ENCODE data around the gene DNAJC1. TPM values are rescaled to one million over a fixed set of nuclear protein-coding genes. Genes with fewer than 3 reads are reported as not detected.

The DNAJC1 gene
- total RNA-seq, 1 experiment from 2014 or later: 19.1 TPM

GRCh38 chr10:21826725-21827124 is 176.8 kb downstream of the DNAJC1 start:
- ChIA-PET POLR2A (ENCODE audit: unreplicated experiment) (no interaction called here), CTCF (no interaction called here)
- no peaks in the 10 kb centered on the region for H3F3A ChIP-seq (ENCODE audit: insufficient read depth, low read depth)
- peaks cover 6% of the 10 kb centered on the region; the same call in 1 of the 2 replicates for H3K9me3 ChIP-seq (ENCODE audit: insufficient read depth, low read depth)
- H3K4me3 ChIP-seq: no peak overlapping the region
- BruUV-seq (replicated peaks): no TSS peak
- no peak overlapping the region for H3K4me2 ChIP-seq
- DNase-seq: no peak
- H2AFZ ChIP-seq: no peak overlapping the region
- H3K79me2 ChIP-seq (ENCODE audit: low read depth): no peaks in the 10 kb centered on the region; the same call in 1 of the 2 replicates
- no peaks in the 10 kb centered on the region for H3K27me3 ChIP-seq (ENCODE audit: insufficient read depth, low read depth)
- intact Hi-C loops (cut with micrococcal nuclease; ENCODE audit: unreplicated experiment): no loop called here
- TF ChIP-seq CTCF (conservative IDR thresholded peaks at IDR 0.05): no peak
- no peak for TF ChIP-seq EZH2 (IDR thresholded peaks at IDR 0.05; ENCODE audit: low read depth)
- H4K20me1 ChIP-seq (ENCODE audit: insufficient read depth): no peaks in the 10 kb centered on the region
- no peaks in the 10 kb centered on the region for H3K36me3 ChIP-seq (ENCODE audit: low read depth)
- no peaks in the 10 kb centered on the region for H3K4me1 ChIP-seq (replicated peaks; ENCODE audit: insufficient read depth)
- H3K27ac ChIP-seq: no peak overlapping the region
- H3K9me2 ChIP-seq (ENCODE audit: insufficient read depth): no peaks in the 10 kb centered on the region

GRCh38 chr10:21825345-21825744 is 178.2 kb downstream of the DNAJC1 start:
- H3K36me3 ChIP-seq (ENCODE audit: low read depth): no peaks in the 10 kb centered on the region
- no peaks in the 10 kb centered on the region for H3K4me1 ChIP-seq (replicated peaks; ENCODE audit: insufficient read depth)
- H3K27me3 ChIP-seq (ENCODE audit: insufficient read depth, low read depth): no peaks in the 10 kb centered on the region
- no peak overlapping the region for H2AFZ ChIP-seq
- no peak overlapping the region for H3K27ac ChIP-seq
- no peaks in the 10 kb centered on the region for H3K9me2 ChIP-seq (ENCODE audit: insufficient read depth)
- intact Hi-C loops (cut with micrococcal nuclease; ENCODE audit: unreplicated experiment): no loop called here
- H3F3A ChIP-seq (ENCODE audit: insufficient read depth, low read depth): no peaks in the 10 kb centered on the region
- TF ChIP-seq CTCF (conservative IDR thresholded peaks at IDR 0.05) (no peak), EZH2 (IDR thresholded peaks at IDR 0.05; ENCODE audit: low read depth) (no peak)
- ChIA-PET CTCF (no interaction called here), POLR2A (ENCODE audit: unreplicated experiment) (no interaction called here)
- no peak for DNase-seq
- peaks cover 6% of the 10 kb centered on the region; the same call in 1 of the 2 replicates for H3K9me3 ChIP-seq (ENCODE audit: insufficient read depth, low read depth)
- no peak overlapping the region for H3K4me2 ChIP-seq
- H3K79me2 ChIP-seq (ENCODE audit: low read depth): no peaks in the 10 kb centered on the region; the same call in 1 of the 2 replicates
- BruUV-seq (replicated peaks): no TSS peak
- H3K4me3 ChIP-seq: no peak overlapping the region
- H4K20me1 ChIP-seq (ENCODE audit: insufficient read depth): no peaks in the 10 kb centered on the region

- Histone ChIP-seq H2AFZ (no peak overlapping the region), H3K27me3 (ENCODE audit: insufficient read depth, low read depth) (no peaks in the 10 kb centered on the region), H3K9me2 (ENCODE audit: insufficient read depth) (no peaks in the 10 kb centered on the region), H3F3A (ENCODE audit: insufficient read depth, low read depth) (no peaks in the 10 kb centered on the region), H3K79me2 (ENCODE audit: low read depth) (no peaks in the 10 kb centered on the region; the same call in 1 of the 2 replicates), H3K9me3 (ENCODE audit: insufficient read depth, low read depth) (peaks cover 6% of the 10 kb centered on the region; the same call in 1 of the 2 replicates), H4K20me1 (ENCODE audit: insufficient read depth) (no peaks in the 10 kb centered on the region), H3K27ac (no peak overlapping the region), H3K4me1 (replicated peaks; ENCODE audit: insufficient read depth) (no peaks in the 10 kb centered on the region), H3K4me2 (no peak overlapping the region), H3K4me3 (no peak overlapping the region), H3K36me3 (ENCODE audit: low read depth) (no peaks in the 10 kb centered on the region)
- ChIA-PET CTCF (no interaction called here), POLR2A (ENCODE audit: unreplicated experiment) (no interaction called here)
- intact Hi-C loops (cut with micrococcal nuclease; ENCODE audit: unreplicated experiment): no loop called here
- BruUV-seq (replicated peaks): no TSS peak
- no peak for DNase-seq
- TF ChIP-seq CTCF (conservative IDR thresholded peaks at IDR 0.05) (no peak), EZH2 (IDR thresholded peaks at IDR 0.05; ENCODE audit: low read depth) (no peak)
Measured at GRCh38 chr10:21824409-21824808, 179.1 kb downstream of the DNAJC1 start.
